AG09309 (cell line): ENCODE data around the gene MFSD6L.

Experiments used
- DNase-seq: peaks from one replicate; pipeline ENCODE4 v3.0.0-alpha.2; 2010; ENCODE audit warnings: low read depth
- H3K4me3 ChIP-seq: 2 replicates; pipeline ENCODE4 v1.5.1; 2011; ENCODE audit warnings: mild to moderate bottlenecking, low read depth, low read length, moderate library complexity; ENCODE audit not compliant: control insufficient read depth
- CTCF ChIP-seq: IDR thresholded peaks from 2 replicates; pipeline ENCODE4 v1.5.1; 2011; ENCODE audit warnings: mild to moderate bottlenecking, low read depth, low read length, inconsistent platforms; ENCODE audit not compliant: insufficient read depth, control insufficient read depth; ENCODE audit errors: missing control alignments

Gene MFSD6L

GRCh38 chr17:8798846-8799569, at the start of gene MFSD6L:
Gene MFSD6L (minus strand): TSS chr17:8799365. CDS start chr17:8799120, 245 bp downstream.
- TF ChIP-seq CTCF, result no peak
- H3K4me3 ChIP-seq, result no peak within 1 kb of the TSS
- no peak for DNase-seq

DNA sequence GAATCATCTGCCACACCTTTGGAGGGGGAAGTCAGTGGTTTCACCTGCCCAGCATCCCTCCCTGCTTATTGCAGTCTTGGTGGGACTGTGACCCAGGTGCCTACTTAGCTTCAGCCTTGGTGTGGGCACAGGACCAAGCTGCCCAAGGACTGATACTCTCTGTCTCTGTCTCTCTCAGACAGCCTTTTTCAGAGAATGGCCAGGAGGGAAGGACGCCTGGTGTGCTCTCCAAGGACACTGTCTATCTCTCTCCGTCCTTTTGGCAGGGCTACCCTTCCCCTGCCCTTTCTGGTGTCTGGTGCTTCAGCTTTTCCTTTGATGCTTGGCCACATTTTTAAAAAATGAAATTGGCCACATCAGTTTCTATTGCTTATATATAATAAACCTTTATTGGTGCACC, 48.7 kb upstream of the MFSD6L start:
- TF ChIP-seq CTCF, result no peak
- no peak overlapping the region for H3K4me3 ChIP-seq
- no peak for DNase-seq

GRCh38 chr17:8846768-8847211, 47.6 kb upstream of the MFSD6L start:
- no peak for TF ChIP-seq CTCF
- H3K4me3 ChIP-seq, result no peak overlapping the region
- DNase-seq, result no peak

- no peak for TF ChIP-seq CTCF
- H3K4me3 ChIP-seq, result no peak overlapping the region
- DNase-seq, result no peak
Measured at GRCh38 chr17:8844229-8845218, 45.4 kb upstream of the MFSD6L start.

GRCh38 chr17:8843344-8843743, 44.2 kb upstream of the MFSD6L start:
- DNase-seq, result no peak
- H3K4me3 ChIP-seq, result no peak overlapping the region
- no peak for TF ChIP-seq CTCF

DNA sequence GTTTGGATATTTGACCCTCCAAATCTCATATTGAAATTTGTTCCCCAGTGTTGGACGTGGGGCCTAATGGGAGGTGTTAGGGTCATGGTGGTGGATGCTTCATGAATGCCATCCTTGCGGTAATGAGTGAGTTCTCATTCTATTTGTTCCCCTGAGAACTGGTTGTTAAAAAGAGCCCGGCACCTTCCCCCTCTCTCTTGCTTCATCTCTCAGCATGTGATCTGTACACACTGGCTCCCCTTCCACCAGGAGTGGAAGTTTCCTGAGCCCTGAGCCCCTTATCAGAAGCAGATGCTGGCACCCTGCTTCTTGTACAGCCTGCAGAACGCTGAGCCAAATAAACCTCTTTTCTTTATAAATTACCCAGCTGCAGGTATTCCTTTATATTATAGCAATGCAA, 42.7 kb upstream of the MFSD6L start:
- no peak overlapping the region for H3K4me3 ChIP-seq
- DNase-seq, result no peak
- TF ChIP-seq CTCF, result no peak
